Measurements from ENCODE around the gene TMCC1.
A peak's percentile ranks its signal among the peaks of the same experiment; 100 is the strongest.

Gene TMCC1

DNA sequence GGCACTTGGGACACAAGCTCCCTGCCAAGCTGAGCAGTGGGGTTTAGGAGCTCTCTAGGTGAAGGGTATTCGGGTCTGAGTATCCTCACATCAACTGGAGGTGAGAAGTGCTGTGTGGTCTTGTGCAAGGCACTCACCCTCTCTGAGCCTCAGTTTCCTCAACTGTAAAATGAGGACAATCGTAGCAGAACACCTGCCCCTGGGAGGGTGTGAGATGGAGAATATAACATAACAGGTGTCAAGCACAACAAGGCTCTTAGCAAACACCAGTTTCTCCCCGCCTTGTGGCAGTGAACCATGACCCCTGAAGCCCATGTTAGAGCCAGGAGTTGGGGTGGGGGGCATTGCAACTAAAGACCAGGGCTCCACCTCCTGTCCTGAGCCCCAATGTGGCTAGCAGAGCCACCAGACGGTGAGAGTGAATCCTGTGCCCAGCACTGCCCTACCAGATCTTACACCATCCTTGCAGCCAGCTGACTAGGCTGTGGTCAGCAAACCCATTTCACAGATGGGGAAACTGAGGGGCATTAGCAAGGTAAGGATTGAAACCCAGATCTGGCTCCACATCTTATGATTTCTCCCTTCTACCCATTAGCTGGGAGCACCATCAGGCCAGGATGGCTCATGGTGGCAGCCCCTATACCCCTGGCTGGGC, 284.4 kb downstream of the TMCC1 start:
- H3K9me3 ChIP-seq (ENCODE audit: control extremely low read depth in 1 of 5, control insufficient read depth in 4 of 5, insufficient read depth in 2 of 5, low read depth in 1 of 5, low read length in 4 of 5): no peaks in the 10 kb centered on the region
- ChIA-PET CTCF (interaction anchor here (0.7 to 5.9 kb wide), 5 partner anchors 9 to 119 kb away, joined by 3 to 44 read pairs (median 5); no protein-coding TSS in a partner anchor), POLR2A (no interaction called here)
- H3K4me1 ChIP-seq (ENCODE audit: control extremely low read depth in 1 of 4, control insufficient read depth in 4 of 4, insufficient read depth in 4 of 4, low read length in 3 of 4): peaks cover 0 to 82% (median 72%) of the 10 kb centered on the region in 4 experiments
- no peak for DNase-seq
- 96% methylated on average over 3 of the region's 4 CpGs for WGBS (ENCODE audit: insufficient coverage)
- no peaks in the 10 kb centered on the region for H3K27me3 ChIP-seq (replicated peaks in 2 of 5; ENCODE audit: control insufficient read depth in 4 of 5, insufficient read depth in 5 of 5, low read length in 4 of 5)
- H3K4me3 ChIP-seq (ENCODE audit: control insufficient read depth in 1 of 7, extremely low read depth in 1 of 7, insufficient read depth in 4 of 7, low read depth in 2 of 7, low read length in 6 of 7): no peak overlapping the region
- H3K27ac ChIP-seq (ENCODE audit: insufficient read depth in 1 of 2, low read depth in 1 of 2, low read length in 2 of 2, poor library complexity in 1 of 2, severe bottlenecking in 2 of 2): no peak overlapping the region
- H3K36me3 ChIP-seq (ENCODE audit: control insufficient read depth in 4 of 4, insufficient read depth in 4 of 4, low read length in 3 of 4): no peaks in the 10 kb centered on the region

GRCh38 chr3:129608087-129608935, 285.2 kb downstream of the TMCC1 start:
- 31% methylated on average over 14 of the region's 17 CpGs for WGBS (ENCODE audit: insufficient coverage)
- H3K4me3 ChIP-seq (ENCODE audit: control insufficient read depth in 1 of 7, extremely low read depth in 1 of 7, insufficient read depth in 4 of 7, low read depth in 2 of 7, low read length in 6 of 7): no peak overlapping the region
- H3K9me3 ChIP-seq (ENCODE audit: control extremely low read depth in 1 of 5, control insufficient read depth in 4 of 5, insufficient read depth in 2 of 5, low read depth in 1 of 5, low read length in 4 of 5): no peaks in the 10 kb centered on the region
- ChIA-PET CTCF (interaction anchor here (0.7 to 5.9 kb wide), 6 partner anchors 9 to 118 kb away, joined by 3 to 44 read pairs (median 5); no protein-coding TSS in a partner anchor), POLR2A (no interaction called here)
- no peak overlapping the region for H3K27ac ChIP-seq (ENCODE audit: insufficient read depth in 1 of 2, low read depth in 1 of 2, low read length in 2 of 2, poor library complexity in 1 of 2, severe bottlenecking in 2 of 2)
- no peak for DNase-seq
- no peaks in the 10 kb centered on the region for H3K27me3 ChIP-seq (replicated peaks in 2 of 5; ENCODE audit: control insufficient read depth in 4 of 5, insufficient read depth in 5 of 5, low read length in 4 of 5)
- H3K36me3 ChIP-seq (ENCODE audit: control insufficient read depth in 4 of 4, insufficient read depth in 4 of 4, low read length in 3 of 4): peaks cover 0 to 1% (median 0%) of the 10 kb centered on the region in 4 experiments
- H3K4me1 ChIP-seq (ENCODE audit: control extremely low read depth in 1 of 4, control insufficient read depth in 4 of 4, insufficient read depth in 4 of 4, low read length in 3 of 4): peaks cover 0 to 84% (median 75%) of the 10 kb centered on the region in 4 experiments

GRCh38 chr3:129607391-129608068, 286.0 kb downstream of the TMCC1 start:
- CTCF ChIA-PET: interaction anchor here (1.3 to 5.9 kb wide), 4 partner anchors 10 to 30 kb away, joined by 5 to 44 read pairs (median 10); no protein-coding TSS in a partner anchor
- POLR2A ChIA-PET: no interaction called here

DNA sequence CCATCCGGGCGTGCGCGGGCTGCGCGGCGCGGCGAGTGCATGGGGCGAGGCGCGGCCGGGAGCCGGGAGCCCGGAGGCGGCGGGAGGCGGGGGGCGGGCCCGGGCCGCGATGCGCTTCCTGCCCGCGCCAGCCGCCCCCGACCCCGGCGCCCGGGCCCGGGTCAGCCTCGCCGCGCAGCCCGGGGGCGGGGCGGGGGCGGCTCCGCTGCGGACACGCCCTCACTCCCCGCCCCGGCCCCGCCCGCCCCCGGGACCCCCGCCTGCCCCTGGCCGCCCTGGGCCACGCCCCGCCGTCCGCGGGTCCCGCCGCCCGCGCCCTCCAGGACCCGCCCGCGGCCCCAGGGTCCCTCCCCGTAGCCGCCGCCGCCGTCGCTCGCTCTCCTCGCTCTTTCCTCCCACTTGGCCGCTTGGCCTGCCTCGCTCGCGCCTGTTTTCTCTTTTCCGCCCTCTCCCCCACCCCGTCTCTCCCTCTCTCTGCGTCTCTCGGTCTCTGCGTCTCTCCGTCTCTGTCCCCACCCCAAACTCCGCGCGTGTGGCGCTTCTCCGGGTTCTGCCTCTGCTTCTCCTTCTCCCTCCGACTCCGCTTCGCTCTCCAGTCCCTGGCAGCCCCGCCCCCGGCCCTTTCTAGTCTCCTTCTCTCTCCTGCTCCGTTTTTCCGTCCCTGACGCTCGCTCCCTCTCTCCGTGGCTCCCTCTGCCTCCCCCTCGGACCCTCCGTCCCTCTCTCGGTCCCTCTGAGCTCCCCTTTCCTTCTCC, 286.7 kb downstream of the TMCC1 start, which contains the start of gene PLXND1:
TSS of gene PLXND1 (minus strand) at position 41 of the 755 bp plus-strand sequence. CDS start at position 4, 37 bp downstream.
- Histone ChIP-seq H3K36me3 (ENCODE audit: control insufficient read depth in 4 of 4, insufficient read depth in 4 of 4, low read length in 3 of 4) (peaks cover 0 to 11% (median 0%) of the 10 kb centered on the region in 4 experiments), H3K9me3 (ENCODE audit: control extremely low read depth in 1 of 5, control insufficient read depth in 4 of 5, insufficient read depth in 2 of 5, low read depth in 1 of 5, low read length in 4 of 5) (no peaks in the 10 kb centered on the region), H3K4me1 (ENCODE audit: control extremely low read depth in 1 of 4, control insufficient read depth in 4 of 4, insufficient read depth in 4 of 4, low read length in 3 of 4) (peaks cover 0 to 84% (median 70%) of the 10 kb centered on the region in 4 experiments), H3K27ac (ENCODE audit: insufficient read depth in 1 of 2, low read depth in 1 of 2, low read length in 2 of 2, poor library complexity in 1 of 2, severe bottlenecking in 2 of 2) (peak within 1 kb of the TSS in 1 of 2 experiments; percentile 25), H3K4me3 (ENCODE audit: control insufficient read depth in 1 of 7, extremely low read depth in 1 of 7, insufficient read depth in 4 of 7, low read depth in 2 of 7, low read length in 6 of 7) (peak within 1 kb of the TSS; percentile 52 to 82 (median 73)), H3K27me3 (replicated peaks in 2 of 5; ENCODE audit: control insufficient read depth in 4 of 5, insufficient read depth in 5 of 5, low read length in 4 of 5) (no peaks in the 10 kb centered on the region)
- CTCF ChIA-PET: interaction anchor here (1.1 to 5.9 kb wide), 5 partner anchors 12 to 52 kb away, joined by 3 to 44 read pairs (median 5); no protein-coding TSS in a partner anchor
- POLR2A ChIA-PET: no interaction called here
- under 1% methylated on average over 51 of the region's 96 CpGs for WGBS (ENCODE audit: insufficient coverage)
- DNase-seq: peak in 2 of 3 donors; percentile 55 to 65

More at GRCh38 chr3:129607391-129608068, 286.0 kb downstream of the TMCC1 start:
- Histone ChIP-seq H3K4me1 (ENCODE audit: control extremely low read depth in 1 of 4, control insufficient read depth in 4 of 4, insufficient read depth in 4 of 4, low read length in 3 of 4) (peaks cover 0 to 84% (median 73%) of the 10 kb centered on the region in 4 experiments), H3K27me3 (replicated peaks in 2 of 5; ENCODE audit: control insufficient read depth in 4 of 5, insufficient read depth in 5 of 5, low read length in 4 of 5) (no peaks in the 10 kb centered on the region), H3K4me3 (ENCODE audit: control insufficient read depth in 1 of 7, extremely low read depth in 1 of 7, insufficient read depth in 4 of 7, low read depth in 2 of 7, low read length in 6 of 7) (peak overlapping the region; percentile 52 to 80 (median 72)), H3K36me3 (ENCODE audit: control insufficient read depth in 4 of 4, insufficient read depth in 4 of 4, low read length in 3 of 4) (peaks cover 0 to 4% (median 0%) of the 10 kb centered on the region in 4 experiments), H3K27ac (ENCODE audit: insufficient read depth in 1 of 2, low read depth in 1 of 2, low read length in 2 of 2, poor library complexity in 1 of 2, severe bottlenecking in 2 of 2) (peak overlapping the region in 1 of 2 experiments; percentile 25), H3K9me3 (ENCODE audit: control extremely low read depth in 1 of 5, control insufficient read depth in 4 of 5, insufficient read depth in 2 of 5, low read depth in 1 of 5, low read length in 4 of 5) (no peaks in the 10 kb centered on the region)
- WGBS (ENCODE audit: insufficient coverage): 76% methylated on average over 14 of the region's 18 CpGs
- DNase-seq: no peak

DNA sequence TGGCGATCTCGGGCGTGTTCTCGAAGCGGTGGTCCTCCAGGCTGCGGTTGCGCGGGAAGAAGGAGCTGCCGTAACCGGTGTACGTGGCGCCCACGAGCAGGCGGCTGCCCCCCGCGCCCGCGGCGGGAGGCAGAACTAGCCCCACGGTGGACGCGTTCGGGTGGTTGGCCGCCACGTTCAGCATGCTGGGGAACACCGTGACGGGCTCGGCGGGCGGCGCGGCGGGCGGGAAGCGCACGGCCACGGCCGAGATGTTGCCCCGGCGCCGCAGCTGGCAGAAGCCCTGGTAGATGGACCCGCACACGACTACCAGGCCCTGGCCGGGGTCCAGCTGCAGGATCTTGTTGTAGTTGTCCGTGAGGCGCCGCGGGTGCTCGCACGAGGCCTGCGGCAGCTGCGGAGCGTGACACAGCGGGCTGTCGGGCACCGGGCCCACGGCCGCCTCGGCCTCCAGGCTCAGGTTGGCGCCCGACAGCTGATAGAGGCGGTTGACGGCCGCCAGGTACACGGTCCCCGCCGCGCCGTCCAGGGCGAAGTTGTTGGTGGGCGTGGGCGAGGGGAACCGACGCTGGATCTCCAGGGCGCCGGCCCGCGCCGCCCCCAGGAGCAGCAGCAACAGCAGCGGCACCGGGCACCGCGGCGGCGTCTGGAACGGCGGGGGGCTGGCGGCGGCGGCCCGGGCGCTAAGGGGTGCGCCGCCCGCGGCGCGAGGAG, 287.4 kb downstream of the TMCC1 start:
- no peak overlapping the region for H3K27ac ChIP-seq (ENCODE audit: insufficient read depth in 1 of 2, low read depth in 1 of 2, low read length in 2 of 2, poor library complexity in 1 of 2, severe bottlenecking in 2 of 2)
- peak in 2 of 3 donors; percentile 47 to 64 for DNase-seq
- POLR2A ChIA-PET: interaction anchor here (0.8 to 1.2 kb wide), 3 partner anchors 14 to 30 kb away, joined by 4 read pairs; no protein-coding TSS in a partner anchor
- H3K9me3 ChIP-seq (ENCODE audit: control extremely low read depth in 1 of 5, control insufficient read depth in 4 of 5, insufficient read depth in 2 of 5, low read depth in 1 of 5, low read length in 4 of 5): no peaks in the 10 kb centered on the region
- peak overlapping the region; percentile 43 to 82 (median 70) for H3K4me3 ChIP-seq (ENCODE audit: control insufficient read depth in 1 of 7, extremely low read depth in 1 of 7, insufficient read depth in 4 of 7, low read depth in 2 of 7, low read length in 6 of 7)
- 0% methylated on average over 72 of the region's 98 CpGs for WGBS (ENCODE audit: insufficient coverage)
- peaks cover 0 to 15% (median 0%) of the 10 kb centered on the region in 4 experiments for H3K36me3 ChIP-seq (ENCODE audit: control insufficient read depth in 4 of 4, insufficient read depth in 4 of 4, low read length in 3 of 4)
- no peaks in the 10 kb centered on the region for H3K27me3 ChIP-seq (replicated peaks in 2 of 5; ENCODE audit: control insufficient read depth in 4 of 5, insufficient read depth in 5 of 5, low read length in 4 of 5)
- H3K4me1 ChIP-seq (ENCODE audit: control extremely low read depth in 1 of 4, control insufficient read depth in 4 of 4, insufficient read depth in 4 of 4, low read length in 3 of 4): peaks cover 0 to 84% (median 70%) of the 10 kb centered on the region in 4 experiments
- CTCF ChIA-PET: interaction anchor here (0.5 to 5.9 kb wide), 8 partner anchors 11 to 1028 kb away, joined by 3 to 44 read pairs (median 4); no protein-coding TSS in a partner anchor
